MCF 10A (cell line): ENCODE data around the gene URB1. TPM values are rescaled to one million over a fixed set of nuclear protein-coding genes. Genes with fewer than 3 reads are reported as not detected.
"Not testable (repeated sequence)": the region's sequence is repeated elsewhere in the genome, so short reads cannot be mapped to it uniquely, and the experiment has no call there.

Experiments
- Bru-seq: library from RNA; stranded (reverse); fragments of 400-500 nt; gene quantifications from one replicate; lab custom pipeline; 2021; lab: Mats Ljungman, UMichigan
- BruChase-seq, 2 experiments: library from RNA; stranded (reverse); fragments of 400-500 nt; gene quantifications; one replicate each; lab custom pipeline; 2021; lab: Mats Ljungman, UMichigan
- BruUV-seq: library from RNA; stranded (reverse); fragments of 400-500 nt; replicated peaks from 2 replicates; lab custom pipeline; 2021; lab: Mats Ljungman, UMichigan
- CTCF ChIA-PET: fragments of 300-600 bp; sonication (Branson Sonifier 250); formaldehyde crosslinking; extraction: SDS; loops from one replicate; lab custom pipeline; 2021; ENCODE audit warnings: antibody characterized with exemption, inconsistent platforms; lab: Yijun Ruan, JAX
- POLR2A ChIA-PET: fragments of 300-600, 350-650 bp; sonication (Branson Sonifier 250); formaldehyde crosslinking; extraction: SDS; loops from one replicate; lab custom pipeline; 2020; ENCODE audit warnings: antibody characterized with exemption, inconsistent platforms; lab: Yijun Ruan, JAX
- DNase-seq: peaks from one replicate; pipeline ENCODE4 v3.0.0-alpha.2; 2018; ENCODE audit not compliant: unreplicated experiment
- H3K27ac Mint-ChIP-seq: one replicate; pipeline ENCODE4 v1.8.0; 2022; ENCODE audit warnings: mild to moderate bottlenecking, low read depth, mixed read lengths; ENCODE audit not compliant: unreplicated experiment
- H3K27me3 Mint-ChIP-seq: one replicate; pipeline ENCODE4 v1.8.0; 2022; ENCODE audit warnings: mixed read lengths; ENCODE audit not compliant: insufficient read depth, unreplicated experiment
- H3K36me3 Mint-ChIP-seq: one replicate; pipeline ENCODE4 v1.8.0; 2022; ENCODE audit warnings: mild to moderate bottlenecking, moderate library complexity, mixed read lengths; ENCODE audit not compliant: insufficient read depth, unreplicated experiment
- H3K4me1 Mint-ChIP-seq: one replicate; pipeline ENCODE4 v1.8.0; 2022; ENCODE audit warnings: mixed read lengths; ENCODE audit not compliant: insufficient read depth, unreplicated experiment
- H3K4me3 Mint-ChIP-seq: one replicate; pipeline ENCODE4 v1.8.0; 2022; ENCODE audit warnings: mild to moderate bottlenecking, moderate library complexity, mixed read lengths; ENCODE audit not compliant: unreplicated experiment
- H3K9me3 Mint-ChIP-seq: one replicate; pipeline ENCODE4 v1.8.0; 2022; ENCODE audit warnings: mixed read lengths; ENCODE audit not compliant: unreplicated experiment
- CTCF ChIP-seq: fragments of 200-600 bp; IDR thresholded peaks from one replicate; pipeline ENCODE4 v1.8.0; 2022; ENCODE audit warnings: antibody characterized with exemption, mild to moderate bottlenecking; ENCODE audit not compliant: unreplicated experiment
- intact Hi-C: fragments of 100-400 bp; cut with micrococcal nuclease; formaldehyde crosslinking; loops from 2 replicates; pipeline ENCODE4 v1.14.1; 2022
- long read RNA-seq: library from polyadenylated mRNA; stranded (forward); transcript quantifications from one replicate; pipeline ENCODE4 v2.0.0, GENCODE V29; 2022
- total RNA-seq: library from RNA; stranded (reverse); gene quantifications from 2 replicates; pipeline ENCODE4 v1.2.3, GENCODE V29; 2022

URB1 gene
- total RNA-seq, result 32.3 and 43.5 TPM in 2 replicates
- Bru-seq, nascent RNA, result percentile 90 among the genes with signal in this experiment
- BruChase-seq, experiment 1, labeled RNA remaining after a 6-hour chase, result percentile 80 among the genes with signal in this experiment
- BruChase-seq, experiment 2, labeled RNA remaining after a 2-hour chase, result percentile 80 among the genes with signal in this experiment
- long read RNA-seq, full-length matches to known transcripts, result 11 of 54 reads
- long read RNA-seq, partial matches to known transcripts, result 26 of 54 reads
- long read RNA-seq, other reads (novel, unspliced or antisense), result 17 of 54 reads

GRCh38 chr21:32392880-32393676, at the start of gene URB1:
URB1 (minus strand) TSS chr21:32393012; CDS start chr21:32392910, 102 bp downstream.
- peak within 1 kb of the TSS; percentile 84 for H3K27ac Mint-ChIP-seq

GRCh38 chr21:32437729-32438128, 44.9 kb upstream of the URB1 start:
- intact Hi-C loops, result no loop called here
- no TSS peak for BruUV-seq

More at GRCh38 chr21:32392880-32393676, at the start of gene URB1:
- BruUV-seq, result TSS peak; percentile 98
- peaks cover 16% of the 10 kb centered on the region for H3K36me3 Mint-ChIP-seq
- intact Hi-C loops, result no loop called here
- ChIA-PET POLR2A (interaction anchor here (0.6 to 8.3 kb wide), 21 partner anchors 8 to 811 kb away, joined by 3 to 97 read pairs (median 4); partner anchors contain the start of genes CFAP298, EVA1C and PAXBP1), CTCF (interaction anchor here (0.9 to 2.5 kb wide), 7 partner anchors 9 to 208 kb away, joined by 3 to 16 read pairs (median 5); partner anchors contain the start of gene EVA1C)
- DNase-seq, result peak; percentile 86
- TF ChIP-seq CTCF, result no peak
- peak within 1 kb of the TSS; percentile 81 for H3K4me3 Mint-ChIP-seq
- no peaks in the 10 kb centered on the region for H3K27me3 Mint-ChIP-seq
- H3K4me1 Mint-ChIP-seq, result peaks cover 31% of the 10 kb centered on the region
- no peaks in the 10 kb centered on the region for H3K9me3 Mint-ChIP-seq

GRCh38 chr21:32432982-32433660, 40.3 kb upstream of the URB1 start:
- POLR2A ChIA-PET, result interaction anchor here (0.7 kb wide), 1 partner anchor 576 kb away, joined by 3 read pairs; no protein-coding TSS in a partner anchor
- H3K4me1 Mint-ChIP-seq, DNase-seq, H3K27me3 Mint-ChIP-seq, H3K9me3 Mint-ChIP-seq, BruUV-seq, H3K36me3 Mint-ChIP-seq, H3K4me3 Mint-ChIP-seq, intact Hi-C loops, H3K27ac Mint-ChIP-seq: not testable (repeated sequence)
- CTCF ChIA-PET, result interaction anchor here (0.5 kb wide), 1 partner anchor 134 kb away, joined by 3 read pairs; no protein-coding TSS in a partner anchor

More at GRCh38 chr21:32437729-32438128, 44.9 kb upstream of the URB1 start:
- POLR2A ChIA-PET, result interaction anchor here (1.3 kb wide), 1 partner anchor 162 kb away, joined by 4 read pairs; no protein-coding TSS in a partner anchor
- peaks cover 11% of the 10 kb centered on the region for H3K36me3 Mint-ChIP-seq
- H3K9me3 Mint-ChIP-seq, result no peaks in the 10 kb centered on the region
- CTCF ChIA-PET, result interaction anchor here (0.7 kb wide), 1 partner anchor 133 kb away, joined by 3 read pairs; no protein-coding TSS in a partner anchor
- no peak overlapping the region for H3K4me3 Mint-ChIP-seq
- peaks cover 10% of the 10 kb centered on the region for H3K4me1 Mint-ChIP-seq
- no peak for TF ChIP-seq CTCF
- no peak for DNase-seq
- no peak overlapping the region for H3K27ac Mint-ChIP-seq
- H3K27me3 Mint-ChIP-seq, result no peaks in the 10 kb centered on the region

GRCh38 chr21:32427958-32428623, 35.3 kb upstream of the URB1 start:
- BruUV-seq, result no TSS peak
- no peaks in the 10 kb centered on the region for H3K27me3 Mint-ChIP-seq
- no peak overlapping the region for H3K4me3 Mint-ChIP-seq
- CTCF ChIA-PET, result interaction anchor here (0.7 to 1.5 kb wide), 2 partner anchors 102 to 173 kb away, joined by 3 to 8 read pairs; no protein-coding TSS in a partner anchor
- intact Hi-C loops, result no loop called here
- H3K36me3 Mint-ChIP-seq, result peaks cover 16% of the 10 kb centered on the region
- H3K9me3 Mint-ChIP-seq, result no peaks in the 10 kb centered on the region
- DNase-seq, result no peak
- H3K27ac Mint-ChIP-seq, result peak overlapping the region; percentile 69
- POLR2A ChIA-PET, result no interaction called here
- peaks cover 17% of the 10 kb centered on the region for H3K4me1 Mint-ChIP-seq
- no peak for TF ChIP-seq CTCF
